Left lobe of liver (tissue), 2 donors: ENCODE data around the gene FN1. TPM values are rescaled to one million over a fixed set of nuclear protein-coding genes. Genes with fewer than 3 reads are reported as not detected.
"Not testable (repeated sequence)": the region's sequence is repeated elsewhere in the genome, so short reads cannot be mapped to it uniquely, and the experiment has no call there.

Source experiments
- ATAC-seq: fragments of 200-7000 bp; cut with Tn5 transposase; one replicate; pipeline ENCODE4 v1.9.1; 2020; ENCODE audit warnings: mild to moderate bottlenecking, moderate library complexity
- DNase-seq: peaks from one replicate; pipeline ENCODE4 v3.0.0-alpha.2; 2020; ENCODE audit warnings: low spot score
- total RNA-seq: library from RNA; stranded (reverse); gene quantifications from one replicate; pipeline ENCODE4 v1.2.1, GENCODE V29; 2021
- donor health status: DM: no; HTN: no; CAD: no; lungs with moderate emphysema.
- donor health status: DM: no; HTN: yes; CAD: no.

FN1 gene
- total RNA-seq, 1 donor from 2014 or later: 1,295 TPM

- no peak for DNase-seq
- no peak for ATAC-seq
Measured at GRCh38 chr2:215356334-215356947, 79.4 kb downstream of the FN1 start.

GRCh38 chr2:215355801-215356200 lies 80.1 kb downstream of the FN1 start:
- no peak for ATAC-seq
- no peak for DNase-seq

- ATAC-seq (no peak), DNase-seq (no peak)
Measured at GRCh38 chr2:215354771-215355695, 80.8 kb downstream of the FN1 start.

GRCh38 chr2:215352602-215353001 lies 83.3 kb downstream of the FN1 start:
- DNase-seq: no peak
- no peak for ATAC-seq

- no peak for DNase-seq
- no peak for ATAC-seq
Measured at GRCh38 chr2:215347878-215348277, 88.0 kb downstream of the FN1 start.

- ATAC-seq: no peak
- DNase-seq: no peak
Measured at GRCh38 chr2:215338883-215339679, 96.8 kb downstream of the FN1 start.

GRCh38 chr2:215332872-215333595 lies 102.8 kb downstream of the FN1 start:
- DNase-seq (no peak), ATAC-seq (no peak)

GRCh38 chr2:215328066-215328465 lies 107.8 kb downstream of the FN1 start:
- no peak for ATAC-seq
- no peak for DNase-seq

GRCh38 chr2:215324811-215325210 lies 111.1 kb downstream of the FN1 start:
- DNase-seq: no peak

GRCh38 chr2:215320679-215321078 lies 115.2 kb downstream of the FN1 start:
- no peak for DNase-seq
- no peak for ATAC-seq

More at GRCh38 chr2:215324811-215325210, 111.1 kb downstream of the FN1 start:
- no peak for ATAC-seq

GRCh38 chr2:215320102-215320501 lies 115.8 kb downstream of the FN1 start:
- ATAC-seq (no peak), DNase-seq (no peak)

GRCh38 chr2:215319500-215319899 lies 116.4 kb downstream of the FN1 start:
- DNase-seq: no peak
- no peak for ATAC-seq

GRCh38 chr2:215316336-215316735 lies 119.5 kb downstream of the FN1 start:
- ATAC-seq (no peak), DNase-seq (no peak)

- no peak for ATAC-seq
Measured at GRCh38 chr2:215315301-215315700, 120.6 kb downstream of the FN1 start.

GRCh38 chr2:215314896-215315295 lies 121.0 kb downstream of the FN1 start:
- DNase-seq: no peak
- no peak for ATAC-seq

More at GRCh38 chr2:215315301-215315700, 120.6 kb downstream of the FN1 start:
- DNase-seq: no peak

- DNase-seq (no peak), ATAC-seq (no peak)
Measured at GRCh38 chr2:215313255-215313613, 122.6 kb downstream of the FN1 start.

- peak; percentile 97 for DNase-seq
- ATAC-seq: peak; percentile 95
Measured at GRCh38 chr2:215311625-215312396, 124.1 kb downstream of the FN1 start, which contains the start of gene ATIC. Gene ATIC, plus strand, starts transcription at chr2:215312059. Its CDS starts 84 bp downstream, at chr2:215312143.

GRCh38 chr2:215311259-215311624 lies 124.6 kb downstream of the FN1 start:
- not testable (repeated sequence) for DNase-seq, ATAC-seq
